ENCODE measurements around the gene CDR2L.
A peak's percentile ranks its signal among the peaks of the same experiment; 100 is the strongest.

The CDR2L gene

DNA sequence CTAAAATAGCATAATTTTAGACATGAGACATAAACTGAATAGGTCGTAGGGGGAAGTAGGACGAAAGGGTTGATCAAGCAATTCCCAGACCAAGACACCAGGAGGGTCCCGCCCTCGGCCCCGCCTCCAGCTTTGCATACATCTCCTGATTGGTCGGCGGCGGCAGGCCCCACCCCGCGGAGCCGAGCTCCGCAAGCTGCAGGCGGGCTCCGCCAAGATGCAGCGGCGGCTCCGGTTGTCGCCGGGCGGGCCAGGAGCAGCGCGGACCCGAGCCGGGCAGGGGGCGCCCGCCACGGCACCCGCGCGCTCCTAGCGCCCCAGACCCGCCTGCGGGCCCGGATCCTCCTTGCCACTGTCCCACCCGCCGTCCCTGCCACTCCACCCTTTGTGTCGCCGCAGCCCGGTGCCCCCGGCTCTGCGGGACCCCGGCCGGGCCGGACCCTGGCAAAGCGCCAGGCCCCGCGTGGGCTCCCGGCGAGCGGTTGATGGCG lies at the start of gene CDR2L:
Gene CDR2L, plus strand, starts transcription at position 215 of the 491 bp plus-strand sequence. CDS start 412 bp downstream, outside the sequence.
- in situ Hi-C loops (cut with HindIII; ENCODE audit: low sequenced_read_pairs): no loop called here
- peak; percentile 82 for DNase-seq (ENCODE audit: low read depth)
- H3K4me3 ChIP-seq (ENCODE audit: low read depth, low read length): peak within 1 kb of the TSS; percentile 68
- TF ChIP-seq, protein P1, sequence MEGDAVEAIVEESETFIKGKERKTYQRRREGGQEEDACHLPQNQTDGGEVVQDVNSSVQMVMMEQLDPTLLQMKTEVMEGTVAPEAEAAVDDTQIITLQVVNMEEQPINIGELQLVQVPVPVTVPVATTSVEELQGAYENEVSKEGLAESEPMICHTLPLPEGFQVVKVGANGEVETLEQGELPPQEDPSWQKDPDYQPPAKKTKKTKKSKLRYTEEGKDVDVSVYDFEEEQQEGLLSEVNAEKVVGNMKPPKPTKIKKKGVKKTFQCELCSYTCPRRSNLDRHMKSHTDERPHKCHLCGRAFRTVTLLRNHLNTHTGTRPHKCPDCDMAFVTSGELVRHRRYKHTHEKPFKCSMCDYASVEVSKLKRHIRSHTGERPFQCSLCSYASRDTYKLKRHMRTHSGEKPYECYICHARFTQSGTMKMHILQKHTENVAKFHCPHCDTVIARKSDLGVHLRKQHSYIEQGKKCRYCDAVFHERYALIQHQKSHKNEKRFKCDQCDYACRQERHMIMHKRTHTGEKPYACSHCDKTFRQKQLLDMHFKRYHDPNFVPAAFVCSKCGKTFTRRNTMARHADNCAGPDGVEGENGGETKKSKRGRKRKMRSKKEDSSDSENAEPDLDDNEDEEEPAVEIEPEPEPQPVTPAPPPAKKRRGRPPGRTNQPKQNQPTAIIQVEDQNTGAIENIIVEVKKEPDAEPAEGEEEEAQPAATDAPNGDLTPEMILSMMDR (IDR thresholded peaks at IDR 0.05; ENCODE audit: low read depth, low read length, missing control alignments): no peak

DNA sequence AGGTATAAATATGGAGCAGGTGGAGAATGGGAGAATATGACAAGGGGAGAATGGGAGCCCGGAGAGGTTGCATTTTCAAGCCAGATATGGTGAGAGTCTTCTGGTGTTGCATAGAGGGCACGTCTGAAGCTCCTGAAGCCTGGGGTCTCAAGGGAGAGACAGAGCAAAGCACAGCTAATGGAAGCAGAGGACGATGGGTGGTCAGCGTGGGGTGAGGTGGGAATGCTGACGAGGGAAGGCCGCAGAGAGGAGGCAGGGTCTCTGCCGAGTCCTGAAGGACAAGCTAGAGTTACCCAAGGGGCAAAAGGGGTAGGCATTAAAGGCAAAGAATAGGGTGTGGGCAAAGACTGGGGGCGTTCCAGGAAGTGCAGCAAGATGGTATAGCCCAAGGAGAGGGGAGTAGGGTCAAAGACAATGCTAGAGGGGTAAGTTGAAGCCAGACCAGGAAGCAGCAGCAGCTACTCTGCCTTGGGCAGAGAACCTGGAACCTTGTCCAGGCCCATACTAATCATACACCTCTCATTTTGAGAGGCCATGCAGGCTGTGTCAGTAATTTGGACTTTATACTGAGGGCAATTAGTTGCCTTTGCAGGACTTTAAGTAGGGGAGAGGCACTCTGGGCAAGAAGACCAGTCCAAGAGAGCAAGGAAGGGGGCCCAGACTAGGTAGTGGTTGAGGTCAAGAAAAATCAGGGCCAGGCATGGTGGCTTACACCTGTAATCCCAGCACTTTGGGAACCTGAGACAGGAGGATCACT lies 49.1 kb upstream of the CDR2L start:
- no peak overlapping the region for H3K4me3 ChIP-seq (ENCODE audit: low read depth, low read length)
- no peak for DNase-seq (ENCODE audit: low read depth)
- in situ Hi-C loops (cut with HindIII; ENCODE audit: low sequenced_read_pairs): no loop called here
- TF ChIP-seq, protein P1 (IDR thresholded peaks at IDR 0.05; ENCODE audit: low read depth, low read length, missing control alignments): no peak

DNA sequence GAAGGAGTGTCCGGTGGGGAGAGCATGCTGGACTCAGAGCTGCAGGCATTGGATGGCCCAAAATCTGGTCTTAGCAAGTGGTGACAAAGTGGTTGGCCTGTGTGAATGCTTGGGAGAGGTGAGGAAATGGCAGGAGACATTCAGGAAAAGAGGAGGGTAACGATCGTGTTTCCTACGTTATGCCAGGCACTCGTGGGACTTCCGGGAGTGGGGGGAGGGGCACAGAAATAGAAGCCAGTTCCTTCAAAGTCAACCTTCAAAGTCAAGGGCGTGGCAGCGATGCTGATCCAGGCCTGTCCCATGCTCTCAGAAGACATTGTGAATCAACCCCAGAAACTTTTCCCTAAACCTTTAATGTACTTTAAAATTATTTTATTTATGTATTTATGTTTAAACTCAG lies 47.9 kb upstream of the CDR2L start:
- in situ Hi-C loops (cut with HindIII; ENCODE audit: low sequenced_read_pairs): no loop called here
- TF ChIP-seq, protein P1 (IDR thresholded peaks at IDR 0.05; ENCODE audit: low read depth, low read length, missing control alignments): no peak
- no peak for DNase-seq (ENCODE audit: low read depth)
- no peak overlapping the region for H3K4me3 ChIP-seq (ENCODE audit: low read depth, low read length)

DNA sequence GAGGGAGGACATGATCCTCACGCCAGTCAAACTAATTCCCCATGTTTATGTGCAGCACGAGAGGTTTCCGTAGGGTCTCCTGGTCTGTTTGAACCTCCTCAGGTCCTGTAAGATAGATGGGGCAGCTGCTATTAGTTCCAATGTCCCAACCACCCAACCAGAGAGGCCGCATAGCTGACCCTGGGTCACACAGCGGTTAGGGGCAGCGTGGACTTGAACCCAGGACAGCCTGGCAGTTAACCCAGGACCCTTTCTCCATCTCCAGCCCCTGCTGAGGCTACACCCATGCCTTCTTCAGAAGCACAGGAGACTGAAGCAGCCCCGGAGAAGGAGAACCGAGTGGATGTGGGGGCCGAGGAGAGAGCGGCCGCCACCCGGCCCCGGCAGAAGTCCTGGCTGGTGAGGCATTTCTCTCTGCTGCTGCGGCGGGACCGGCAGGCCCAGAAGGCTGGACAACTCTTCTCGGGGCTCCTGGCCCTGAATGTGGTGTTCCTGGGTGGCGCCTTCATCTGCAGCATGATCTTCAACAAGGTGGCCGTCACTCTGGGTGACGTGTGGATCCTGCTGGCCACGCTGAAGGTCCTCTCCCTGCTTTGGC lies 46.2 kb upstream of the CDR2L start:
- TF ChIP-seq, protein P1 (IDR thresholded peaks at IDR 0.05; ENCODE audit: low read depth, low read length, missing control alignments): no peak
- DNase-seq (ENCODE audit: low read depth): no peak
- no peak overlapping the region for H3K4me3 ChIP-seq (ENCODE audit: low read depth, low read length)
- in situ Hi-C loops (cut with HindIII; ENCODE audit: low sequenced_read_pairs): no loop called here

DNA sequence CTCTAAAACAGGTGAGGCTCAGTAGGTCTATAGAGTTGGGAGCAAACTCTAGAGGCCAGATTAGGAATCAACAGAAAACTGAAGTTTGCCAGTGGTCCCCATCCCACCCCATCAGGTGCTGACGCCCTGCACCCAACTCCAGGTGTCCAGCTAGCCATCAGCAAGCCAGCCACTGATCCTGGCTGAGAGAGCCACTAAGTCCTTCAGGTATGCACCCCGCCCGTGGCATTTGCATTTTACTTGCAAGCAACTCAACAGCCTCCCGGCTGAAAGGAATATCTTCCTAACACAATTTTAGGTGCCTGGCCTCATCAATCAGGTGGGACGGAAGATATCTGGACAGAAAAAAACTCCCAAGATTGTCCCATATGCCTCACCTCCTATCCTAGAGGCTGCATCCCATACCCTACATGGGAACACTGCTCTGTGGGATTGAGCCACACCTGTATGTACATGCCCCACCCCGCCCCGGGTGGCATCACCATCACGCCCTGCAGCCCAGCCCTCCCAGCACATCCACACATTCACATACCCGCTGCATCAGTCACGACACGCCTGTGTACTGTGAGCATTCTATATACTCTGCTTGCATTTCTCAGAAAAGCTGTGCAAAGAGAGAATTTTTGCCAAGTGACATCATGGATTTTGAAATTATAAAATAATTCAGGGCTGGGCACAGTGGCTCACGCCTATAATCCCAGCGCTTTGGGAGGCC lies 43.5 kb upstream of the CDR2L start:
- in situ Hi-C loops (cut with HindIII; ENCODE audit: low sequenced_read_pairs): no loop called here
- no peak for DNase-seq (ENCODE audit: low read depth)
- TF ChIP-seq, protein P1 (IDR thresholded peaks at IDR 0.05; ENCODE audit: low read depth, low read length, missing control alignments): no peak
- no peak overlapping the region for H3K4me3 ChIP-seq (ENCODE audit: low read depth, low read length)

DNA sequence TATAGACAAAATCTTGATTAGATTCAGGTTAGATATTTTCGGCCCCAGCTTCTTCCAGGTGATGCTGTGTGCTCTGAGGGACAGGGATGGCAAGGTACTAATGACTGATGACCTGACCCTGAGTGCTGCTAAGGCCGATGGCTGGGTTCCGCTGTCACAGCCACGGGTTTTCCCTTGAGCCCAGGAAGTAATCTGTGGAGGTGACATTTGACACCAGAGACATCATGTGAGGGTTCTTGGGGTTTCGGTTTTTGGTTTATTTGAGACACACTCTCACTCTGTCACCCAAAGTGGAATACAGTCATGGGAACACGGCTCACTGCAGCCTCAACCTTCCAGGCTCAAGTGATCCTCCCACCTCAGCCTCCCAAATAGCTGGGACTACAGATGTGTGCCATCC lies 41.9 kb upstream of the CDR2L start:
- H3K4me3 ChIP-seq (ENCODE audit: low read depth, low read length): no peak overlapping the region
- in situ Hi-C loops (cut with HindIII; ENCODE audit: low sequenced_read_pairs): no loop called here
- DNase-seq (ENCODE audit: low read depth): no peak
- TF ChIP-seq, protein P1 (IDR thresholded peaks at IDR 0.05; ENCODE audit: low read depth, low read length, missing control alignments): no peak

Data from astrocyte of the cerebellum (primary cell).